HG03064 (cell line): ENCODE measurements around the gene DOK7.
"Not testable (repeated sequence)": the region's sequence is repeated elsewhere in the genome, so short reads cannot be mapped to it uniquely, and the experiment has no call there.

Experiments
- ATAC-seq: cut with Tn5 transposase; IDR thresholded peaks from one replicate; pipeline ENCODE4 v1.9.1; 2021; ENCODE audit warnings: low read depth; ENCODE audit not compliant: unreplicated experiment

The DOK7 gene

GRCh38 chr4:3527914-3528876, 65.1 kb downstream of the DOK7 start:
- ATAC-seq = no peak

GRCh38 chr4:3529363-3529762, 66.3 kb downstream of the DOK7 start:
- no peak for ATAC-seq

- no peak for ATAC-seq
Measured at GRCh38 chr4:3530051-3530450, 66.9 kb downstream of the DOK7 start.

GRCh38 chr4:3530663-3531254, 67.7 kb downstream of the DOK7 start:
- ATAC-seq = no peak

GRCh38 chr4:3531318-3531878, 68.3 kb downstream of the DOK7 start:
- peak; percentile 14 for ATAC-seq

GRCh38 chr4:3531879-3532750, 69.0 kb downstream of the DOK7 start, which contains the start of gene LRPAP1:
Gene LRPAP1, minus strand, starts transcription at chr4:3532422. Its CDS starts 10 bp downstream, at chr4:3532412.
- peak; percentile 70 for ATAC-seq

- no peak for ATAC-seq
Measured at GRCh38 chr4:3532751-3533422, 69.8 kb downstream of the DOK7 start.

GRCh38 chr4:3533423-3533820, 70.3 kb downstream of the DOK7 start:
- no peak for ATAC-seq

- not testable (repeated sequence) for ATAC-seq
Measured at GRCh38 chr4:3535812-3536211, 72.7 kb downstream of the DOK7 start.

GRCh38 chr4:3538906-3539305, 75.8 kb downstream of the DOK7 start:
- not testable (repeated sequence) for ATAC-seq

- ATAC-seq = not testable (repeated sequence)
Measured at GRCh38 chr4:3543415-3543814, 80.3 kb downstream of the DOK7 start.
